Caco-2 (cell line): Measurements from ENCODE around the gene PTPRB. TPM values are rescaled to one million over a fixed set of nuclear protein-coding genes. Genes with fewer than 3 reads are reported as not detected.

Experiments used
- BruUV-seq: library from RNA; stranded (reverse); fragments of 400-500 nt; replicated peaks from 2 replicates; lab custom pipeline; 2021; lab: Mats Ljungman, UMichigan
- CTCF ChIA-PET: fragments of 300-600 bp; sonication (Branson Sonifier 250); formaldehyde crosslinking; loops from one replicate; lab custom pipeline; 2022; ENCODE audit warnings: antibody characterized with exemption; lab: Charles Lee
- POLR2A ChIA-PET: fragments of 300-600 bp; sonication (Branson Sonifier 250); formaldehyde crosslinking; loops from one replicate; lab custom pipeline; 2022; ENCODE audit warnings: antibody characterized with exemption; lab: Charles Lee
- DNase-seq, 2 experiments: peaks; one replicate each; pipeline versions ENCODE4 v3.0.0 to v3.0.0-alpha.2; 2020 to 2022
- H3K27me3 ChIP-seq: replicated peaks from 2 replicates; pipeline ENCODE4 v1.6.0; 2011; ENCODE audit warnings: low read length; ENCODE audit not compliant: control insufficient read depth, insufficient read depth
- H3K36me3 ChIP-seq: 2 replicates; pipeline ENCODE4 v1.5.1; 2011; ENCODE audit warnings: low read length; ENCODE audit not compliant: control insufficient read depth, insufficient read depth
- H3K4me1 ChIP-seq: fragments of 250-450 bp; sonication (Bioruptor Pico); 2 replicates; pipeline ENCODE4 v1.5.1; 2020; ENCODE audit warnings: mild to moderate bottlenecking
- H3K4me3 ChIP-seq: 2 replicates; pipeline ENCODE4 v1.5.1; 2011; ENCODE audit warnings: low read depth, mild to moderate bottlenecking, control low read depth, low read length
- H3K9me3 ChIP-seq: fragments of 250-450 bp; sonication (Bioruptor Pico); 2 replicates; pipeline ENCODE4 v1.5.1; 2020; ENCODE audit warnings: mild to moderate bottlenecking, moderate library complexity
- H3K27ac Mint-ChIP-seq: one replicate; pipeline ENCODE4 v1.8.0; 2022; ENCODE audit warnings: mixed read lengths; ENCODE audit not compliant: unreplicated experiment
- H3K27me3 Mint-ChIP-seq: one replicate; pipeline ENCODE4 v1.8.0; 2022; ENCODE audit warnings: mixed read lengths; ENCODE audit not compliant: insufficient read depth, unreplicated experiment
- H3K36me3 Mint-ChIP-seq: one replicate; pipeline ENCODE4 v1.8.0; 2022; ENCODE audit warnings: mild to moderate bottlenecking, mixed read lengths; ENCODE audit not compliant: insufficient read depth, unreplicated experiment
- H3K4me1 Mint-ChIP-seq: one replicate; pipeline ENCODE4 v1.8.0; 2022; ENCODE audit warnings: low read depth, mixed read lengths; ENCODE audit not compliant: unreplicated experiment
- H3K4me3 Mint-ChIP-seq: one replicate; pipeline ENCODE4 v1.8.0; 2022; ENCODE audit warnings: mild to moderate bottlenecking, moderate library complexity, mixed read lengths; ENCODE audit not compliant: unreplicated experiment
- H3K9me3 Mint-ChIP-seq: one replicate; pipeline ENCODE4 v1.8.0; 2022; ENCODE audit warnings: mixed read lengths; ENCODE audit not compliant: unreplicated experiment
- CTCF ChIP-seq, 2 experiments: fragments of 200-600 bp in 1 of 2; IDR thresholded peaks; 1 replicate in 1 of 2; 2 replicates in 1 of 2; pipeline versions ENCODE4 v1.5.1 to v1.8.0; 2011 to 2022; ENCODE audit warnings: antibody characterized with exemption in 1 of 2, control low read depth in 1 of 2, inconsistent platforms in 1 of 2, low read depth in 1 of 2, low read length in 1 of 2, mild to moderate bottlenecking in 1 of 2, moderate library complexity in 1 of 2; ENCODE audit not compliant: insufficient read depth in 1 of 2, severe bottlenecking in 1 of 2, unreplicated experiment in 1 of 2
- intact Hi-C: fragments of 100-400 bp; cut with micrococcal nuclease; formaldehyde crosslinking; loops from one replicate; pipeline ENCODE4 v1.10.0; 2022; ENCODE audit not compliant: unreplicated experiment
- total RNA-seq: library from RNA; stranded (reverse); gene quantifications from 2 replicates; pipeline ENCODE4 v1.2.3, GENCODE V29; 2022

The PTPRB gene
- total RNA-seq, 1 experiment from 2014 or later: 0.73 TPM

DNA sequence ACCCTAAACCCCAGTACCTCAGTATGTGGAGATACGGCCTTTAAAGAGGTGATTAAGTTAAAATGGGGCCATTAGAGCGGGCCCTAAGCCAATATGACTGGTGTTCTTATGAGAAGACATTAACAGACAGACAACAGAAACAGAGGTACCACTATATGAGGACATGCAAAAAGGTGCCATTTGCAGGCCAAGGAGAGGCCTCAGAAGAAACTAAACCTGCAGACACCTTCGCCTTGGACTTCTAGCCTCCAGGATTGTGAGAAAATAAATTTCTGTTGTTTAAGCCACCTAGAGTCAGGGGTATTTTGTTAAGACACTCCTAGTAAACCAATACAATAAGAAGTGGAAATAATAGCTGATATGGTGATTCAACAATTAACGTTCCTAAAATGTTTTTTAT lies 32.6 kb downstream of the PTPRB start:
- no peak for TF ChIP-seq CTCF (IDR thresholded peaks at IDR 0.05; ENCODE audit: insufficient read depth in 1 of 2, low read depth in 1 of 2, low read length in 1 of 2, severe bottlenecking in 1 of 2, unreplicated experiment in 1 of 2)
- no peak for DNase-seq
- no peaks in the 10 kb centered on the region for H3K4me1 ChIP-seq
- H3K36me3 ChIP-seq: no peaks in the 10 kb centered on the region
- intact Hi-C loops: loop anchor here (10.0 kb wide), 1 partner anchor 240 kb away; no protein-coding TSS in a partner anchor
- Mint-ChIP-seq H3K36me3 (no peaks in the 10 kb centered on the region), H3K9me3 (no peaks in the 10 kb centered on the region), H3K27me3 (peaks cover 2% of the 10 kb centered on the region), H3K4me3 (no peak overlapping the region), H3K4me1 (no peaks in the 10 kb centered on the region), H3K27ac (no peak overlapping the region)
- H3K9me3 ChIP-seq: no peaks in the 10 kb centered on the region
- CTCF ChIA-PET: no interaction called here
- H3K4me3 ChIP-seq: no peak overlapping the region
- no TSS peak for BruUV-seq
- POLR2A ChIA-PET: no interaction called here
- H3K27me3 ChIP-seq: peaks cover 2% of the 10 kb centered on the region; the same call in 1 of the 2 replicates

GRCh38 chr12:70603044-70603443 lies 34.2 kb downstream of the PTPRB start:
- Mint-ChIP-seq H3K9me3 (no peaks in the 10 kb centered on the region), H3K4me1 (no peaks in the 10 kb centered on the region), H3K27ac (no peak overlapping the region), H3K4me3 (no peak overlapping the region), H3K27me3 (peaks cover 2% of the 10 kb centered on the region), H3K36me3 (no peaks in the 10 kb centered on the region)
- Histone ChIP-seq H3K4me1 (no peaks in the 10 kb centered on the region), H3K36me3 (no peaks in the 10 kb centered on the region), H3K9me3 (no peaks in the 10 kb centered on the region), H3K4me3 (no peak overlapping the region), H3K27me3 (no peaks in the 10 kb centered on the region)
- DNase-seq: no peak
- intact Hi-C loops: loop anchor here (10.0 kb wide), 1 partner anchor 242 kb away; no protein-coding TSS in a partner anchor
- no TSS peak for BruUV-seq
- CTCF ChIA-PET: no interaction called here
- no peak for TF ChIP-seq CTCF (IDR thresholded peaks at IDR 0.05; ENCODE audit: insufficient read depth in 1 of 2, low read depth in 1 of 2, low read length in 1 of 2, severe bottlenecking in 1 of 2, unreplicated experiment in 1 of 2)
- POLR2A ChIA-PET: no interaction called here

- Histone ChIP-seq H3K4me3 (no peak overlapping the region), H3K4me1 (no peaks in the 10 kb centered on the region), H3K27me3 (no peaks in the 10 kb centered on the region), H3K36me3 (no peaks in the 10 kb centered on the region), H3K9me3 (no peaks in the 10 kb centered on the region)
- TF ChIP-seq CTCF (IDR thresholded peaks at IDR 0.05; ENCODE audit: insufficient read depth in 1 of 2, low read depth in 1 of 2, low read length in 1 of 2, severe bottlenecking in 1 of 2, unreplicated experiment in 1 of 2): no peak
- intact Hi-C loops: no loop called here
- BruUV-seq: no TSS peak
- no peak overlapping the region for H3K4me3 Mint-ChIP-seq
- ChIA-PET POLR2A (no interaction called here), CTCF (no interaction called here)
- no peaks in the 10 kb centered on the region for H3K9me3 Mint-ChIP-seq
- H3K4me1 Mint-ChIP-seq: no peaks in the 10 kb centered on the region
- H3K36me3 Mint-ChIP-seq: no peaks in the 10 kb centered on the region
- H3K27ac Mint-ChIP-seq: no peak overlapping the region
- no peak for DNase-seq
- peaks cover 2% of the 10 kb centered on the region for H3K27me3 Mint-ChIP-seq
Measured at GRCh38 chr12:70598467-70599193, 38.6 kb downstream of the PTPRB start.
